Esophagus muscularis mucosa (tissue), 3 donors: ENCODE results near the gene JAGN1.

Source experiments
- POLR2AphosphoS5 ChIP-seq, 2 donors: sonication (generic); formaldehyde crosslinking; IDR thresholded peaks; one replicate each; pipeline ENCODE4 v1.6.1; 2017; ENCODE audit warnings: antibody characterized with exemption in 2 of 2
- TF ChIP-seq, protein P1 (sequence below), 3 experiments: fragments of 200-600 bp in 2 of 3; fragments of 450-650 bp in 1 of 3; sonication (generic) in 2 of 3; IDR thresholded peaks; one replicate each; pipeline ENCODE4 v1.5.1; 2017 to 2019; ENCODE audit warnings: antibody characterized with exemption in 3 of 3, mild to moderate bottlenecking in 2 of 3, moderate library complexity in 1 of 3

DNA sequence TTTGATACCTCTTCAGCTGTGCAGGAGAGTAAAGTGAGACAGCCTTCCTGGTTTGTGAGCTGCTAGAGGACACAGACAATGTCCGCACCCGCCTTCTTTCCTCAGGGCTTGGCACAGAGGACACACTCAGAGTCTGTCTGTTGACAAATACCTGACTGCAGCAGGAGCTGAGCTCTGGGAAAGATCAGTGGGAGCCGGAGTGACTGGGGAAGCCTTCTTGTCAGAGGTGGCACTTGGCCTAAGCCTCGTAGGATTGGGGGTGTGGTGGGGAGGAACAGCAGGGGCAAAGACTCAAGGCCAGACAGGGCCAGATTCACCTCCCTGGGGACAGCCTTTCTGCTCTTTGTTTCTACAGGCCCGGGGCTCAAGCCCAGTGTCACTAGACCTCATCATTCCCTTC, 23.2 kb downstream of the JAGN1 start:
- TF ChIP-seq, protein P1, sequence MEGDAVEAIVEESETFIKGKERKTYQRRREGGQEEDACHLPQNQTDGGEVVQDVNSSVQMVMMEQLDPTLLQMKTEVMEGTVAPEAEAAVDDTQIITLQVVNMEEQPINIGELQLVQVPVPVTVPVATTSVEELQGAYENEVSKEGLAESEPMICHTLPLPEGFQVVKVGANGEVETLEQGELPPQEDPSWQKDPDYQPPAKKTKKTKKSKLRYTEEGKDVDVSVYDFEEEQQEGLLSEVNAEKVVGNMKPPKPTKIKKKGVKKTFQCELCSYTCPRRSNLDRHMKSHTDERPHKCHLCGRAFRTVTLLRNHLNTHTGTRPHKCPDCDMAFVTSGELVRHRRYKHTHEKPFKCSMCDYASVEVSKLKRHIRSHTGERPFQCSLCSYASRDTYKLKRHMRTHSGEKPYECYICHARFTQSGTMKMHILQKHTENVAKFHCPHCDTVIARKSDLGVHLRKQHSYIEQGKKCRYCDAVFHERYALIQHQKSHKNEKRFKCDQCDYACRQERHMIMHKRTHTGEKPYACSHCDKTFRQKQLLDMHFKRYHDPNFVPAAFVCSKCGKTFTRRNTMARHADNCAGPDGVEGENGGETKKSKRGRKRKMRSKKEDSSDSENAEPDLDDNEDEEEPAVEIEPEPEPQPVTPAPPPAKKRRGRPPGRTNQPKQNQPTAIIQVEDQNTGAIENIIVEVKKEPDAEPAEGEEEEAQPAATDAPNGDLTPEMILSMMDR (IDR thresholded peaks at IDR 0.05) = no peak
- TF ChIP-seq POLR2AphosphoS5 (IDR thresholded peaks at IDR 0.05) = no peak
